BJ (cell line): Measurements from ENCODE around the gene C18orf32. TPM values are rescaled to one million over a fixed set of nuclear protein-coding genes. Genes with fewer than 3 reads are reported as not detected.

Experiments used
- CTCF ChIA-PET: fragments of 350-600 bp; formaldehyde crosslinking; extraction: SDS; loops from one replicate; lab custom pipeline; 2021; ENCODE audit warnings: antibody characterized with exemption, inconsistent platforms; lab: Yijun Ruan, JAX
- POLR2A ChIA-PET: fragments of 300-600 bp; sonication (Branson Sonifier 250); formaldehyde crosslinking; extraction: SDS; loops from one replicate; lab custom pipeline; 2021; ENCODE audit warnings: antibody characterized with exemption; lab: Charles Lee
- DNase-seq: peaks from one replicate; pipeline ENCODE4 v3.0.0-alpha.2; 2011; ENCODE audit warnings: low read depth
- H3K27me3 ChIP-seq: 2 replicates; pipeline ENCODE4 v1.6.0; 2011; ENCODE audit warnings: low read length; ENCODE audit not compliant: control insufficient read depth, insufficient read depth
- H3K36me3 ChIP-seq: 2 replicates; pipeline ENCODE4 v1.5.1; 2011; ENCODE audit warnings: low read length; ENCODE audit not compliant: control insufficient read depth, insufficient read depth
- H3K4me3 ChIP-seq: 2 replicates; pipeline ENCODE4 v1.5.1; 2011; ENCODE audit warnings: low read depth, mild to moderate bottlenecking, control low read depth, low read length
- CTCF ChIP-seq: IDR thresholded peaks from 2 replicates; pipeline ENCODE4 v1.5.1; 2011; ENCODE audit warnings: low read depth, mild to moderate bottlenecking, control low read depth, inconsistent platforms, low read length, moderate library complexity; ENCODE audit not compliant: insufficient read depth
- polyA plus RNA-seq: library from polyadenylated mRNA; depleted of rRNA; stranded (reverse); fragments of >200 nt; gene quantifications from 2 replicates; pipeline ENCODE4 v1.2.3, GENCODE V29; 2011

C18orf32 gene
- polyA plus RNA-seq, 1 experiment = 9.4 TPM

- no peak for DNase-seq
- Histone ChIP-seq H3K4me3 (no peak overlapping the region), H3K27me3 (peaks cover 11% of the 10 kb centered on the region), H3K36me3 (no peaks in the 10 kb centered on the region)
- CTCF ChIA-PET = interaction anchor here (0.6 to 4.8 kb wide), 2 partner anchors 11 to 338 kb away, joined by 3 to 24 read pairs; no protein-coding TSS in a partner anchor
- TF ChIP-seq CTCF = no peak
- POLR2A ChIA-PET = no interaction called here
Observed at GRCh38 chr18:49499046-49499637, 12.1 kb upstream of the C18orf32 start.

- Histone ChIP-seq H3K36me3 (peaks cover 1% of the 10 kb centered on the region), H3K4me3 (no peak overlapping the region), H3K27me3 (peaks cover 5% of the 10 kb centered on the region)
- ChIA-PET POLR2A (interaction anchor here (0.6 kb wide), 1 partner anchor 872 kb away, joined by 4 read pairs; no protein-coding TSS in a partner anchor), CTCF (interaction anchor here (4.8 kb wide), 1 partner anchor 14 kb away, joined by 24 read pairs; no protein-coding TSS in a partner anchor)
- DNase-seq = no peak
- no peak for TF ChIP-seq CTCF
Observed at GRCh38 chr18:49495480-49495879, 8.4 kb upstream of the C18orf32 start.

- POLR2A ChIA-PET = interaction anchor here (0.6 kb wide), 1 partner anchor 871 kb away, joined by 4 read pairs; no protein-coding TSS in a partner anchor
- CTCF ChIA-PET = interaction anchor here (4.8 kb wide), 1 partner anchor 15 kb away, joined by 24 read pairs; no protein-coding TSS in a partner anchor
Observed at GRCh38 chr18:49495076-49495475, 8.0 kb upstream of the C18orf32 start.

GRCh38 chr18:49494660-49495059 is 7.6 kb upstream of the C18orf32 start:
- ChIA-PET POLR2A (no interaction called here), CTCF (interaction anchor here (4.8 kb wide), 1 partner anchor 15 kb away, joined by 24 read pairs; no protein-coding TSS in a partner anchor)
- H3K27me3 ChIP-seq = peaks cover 3% of the 10 kb centered on the region; the same call in 1 of the 2 replicates
- H3K4me3 ChIP-seq = no peak overlapping the region
- H3K36me3 ChIP-seq = peaks cover 2% of the 10 kb centered on the region
- no peak for TF ChIP-seq CTCF
- DNase-seq = no peak

More at GRCh38 chr18:49495076-49495475, 8.0 kb upstream of the C18orf32 start:
- peaks cover 2% of the 10 kb centered on the region for H3K36me3 ChIP-seq
- H3K27me3 ChIP-seq = peaks cover 3% of the 10 kb centered on the region; the same call in 1 of the 2 replicates
- no peak for TF ChIP-seq CTCF
- DNase-seq = no peak
- H3K4me3 ChIP-seq = no peak overlapping the region

- DNase-seq = no peak
- Histone ChIP-seq H3K36me3 (peaks cover 6% of the 10 kb centered on the region), H3K4me3 (no peak overlapping the region), H3K27me3 (no peaks in the 10 kb centered on the region)
- ChIA-PET CTCF (no interaction called here), POLR2A (no interaction called here)
- TF ChIP-seq CTCF = no peak
Observed at GRCh38 chr18:49492694-49493033, 5.6 kb upstream of the C18orf32 start.
